PFSK-1 (cell line): ENCODE measurements around the gene STK39.

ENCODE experiments used
- FOXP2 ChIP-seq: optimal IDR thresholded peaks from 2 replicates; pipeline ENCODE3; 2011; ENCODE audit warnings: borderline replicate concordance, control low read depth, inconsistent platforms; ENCODE audit not compliant: insufficient read depth; ENCODE audit errors: extremely low read length, extremely low read depth
- POLR2AphosphoS5 ChIP-seq: IDR thresholded peaks from 2 replicates; pipeline ENCODE4 v1.6.1; 2012; ENCODE audit warnings: low read depth, mild to moderate bottlenecking, control low read depth, low read length, moderate library complexity
- REST ChIP-seq, 2 experiments: IDR thresholded peaks; 2 replicates each; pipeline versions ENCODE4 v1.6.1 to v1.8.0; 2011 to 2012; ENCODE audit warnings: low read depth in 2 of 2, low read length in 2 of 2, control low read depth in 1 of 2, inconsistent platforms in 1 of 2, mild to moderate bottlenecking in 1 of 2, moderate library complexity in 1 of 2; ENCODE audit not compliant: insufficient read depth in 1 of 2
- SIN3A ChIP-seq: IDR thresholded peaks from 2 replicates; pipeline ENCODE4 v1.6.1; 2012; ENCODE audit warnings: mild to moderate bottlenecking, low read length, moderate library complexity, borderline replicate concordance; ENCODE audit not compliant: insufficient read depth
- TAF1 ChIP-seq: IDR thresholded peaks from 2 replicates; pipeline ENCODE4 v1.6.1; 2012; ENCODE audit warnings: low read length, control low read depth, borderline replicate concordance; ENCODE audit not compliant: insufficient read depth

Gene STK39

GRCh38 chr2:168231609-168232241 is 15.7 kb downstream of the STK39 start:
- TF ChIP-seq FOXP2, result no peak
- no peak for TF ChIP-seq REST (IDR thresholded peaks at IDR 0.05; ENCODE audit: insufficient read depth in 1 of 2, low read depth in 2 of 2, low read length in 2 of 2)
- TF ChIP-seq POLR2AphosphoS5, result no peak
- TF ChIP-seq SIN3A, result no peak
- TF ChIP-seq TAF1, result no peak

- TF ChIP-seq REST (IDR thresholded peaks at IDR 0.05; ENCODE audit: insufficient read depth in 1 of 2, low read depth in 2 of 2, low read length in 2 of 2) (no peak), TAF1 (no peak), SIN3A (no peak), POLR2AphosphoS5 (no peak), FOXP2 (no peak)
These were observed 17.0 kb downstream of the STK39 start for GRCh38 chr2:168230389-168230788.

GRCh38 chr2:168224346-168224745 is 23.0 kb downstream of the STK39 start:
- TF ChIP-seq POLR2AphosphoS5 (no peak), TAF1 (no peak), FOXP2 (no peak), SIN3A (no peak), REST (IDR thresholded peaks at IDR 0.05; ENCODE audit: insufficient read depth in 1 of 2, low read depth in 2 of 2, low read length in 2 of 2) (no peak)

GRCh38 chr2:168222088-168222487 is 25.3 kb downstream of the STK39 start:
- TF ChIP-seq SIN3A, result no peak

- no peak for TF ChIP-seq FOXP2
These were observed 26.2 kb downstream of the STK39 start for GRCh38 chr2:168220965-168221819.

- TF ChIP-seq REST (IDR thresholded peaks at IDR 0.05; ENCODE audit: insufficient read depth in 1 of 2, low read depth in 2 of 2, low read length in 2 of 2) (no peak), FOXP2 (no peak), POLR2AphosphoS5 (no peak), SIN3A (no peak), TAF1 (no peak)
These were observed 29.5 kb downstream of the STK39 start for GRCh38 chr2:168217920-168218319.
